ENCODE results near the gene RNF32. TPM values are rescaled to one million over a fixed set of nuclear protein-coding genes. Genes with fewer than 3 reads are reported as not detected.

RNF32 gene
- total and polyA plus RNA-seq, 2 of the 13 experiments (the other 11 are each of a cell fraction or from before 2014, with no cell fraction given), result not detected

GRCh38 chr7:156668130-156668741, 27.7 kb downstream of the RNF32 start:
- 96% methylated on average over 13 of the region's 13 CpGs for WGBS (ENCODE audit: low lambda C conversion rate)

More at GRCh38 chr7:156668130-156668741, 27.7 kb downstream of the RNF32 start:
- Histone ChIP-seq H2AFZ (ENCODE audit: low read length) (no peak overlapping the region), H3K27ac (ENCODE audit: extremely low read length, insufficient read depth, low read length) (no peak overlapping the region), H3K4me1 (ENCODE audit: insufficient read depth, low read length) (peaks cover 36% of the 10 kb centered on the region), H3K4me3 (replicated peaks in 1 of 3; ENCODE audit: insufficient read depth in 1 of 3, low read depth in 2 of 3, low read length in 3 of 3) (no peak overlapping the region), H3K36me3 (replicated peaks in 1 of 2; ENCODE audit: control insufficient read depth in 1 of 2, insufficient read depth in 2 of 2, low read length in 2 of 2) (no peaks in the 10 kb centered on the region), H3K27me3 (ENCODE audit: control insufficient read depth in 1 of 2, insufficient read depth in 2 of 2, low read length in 2 of 2) (no peaks in the 10 kb centered on the region), H3K79me2 (ENCODE audit: insufficient read depth, low read length) (no peaks in the 10 kb centered on the region), H3K9me3 (ENCODE audit: low read length) (no peaks in the 10 kb centered on the region), H4K20me1 (ENCODE audit: insufficient read depth, low read length) (no peaks in the 10 kb centered on the region), H3K9ac (ENCODE audit: insufficient read depth, low read depth, low read length) (no peak overlapping the region), H3K4me2 (ENCODE audit: low read depth, low read length) (no peak overlapping the region)
- no peak for TF ChIP-seq RAD51 (IDR thresholded peaks at IDR 0.05; ENCODE audit: borderline replicate concordance)
- no peak for TF ChIP-seq ATF7-NPFF (CRISPR knock-in tag; IDR thresholded peaks at IDR 0.05; ENCODE audit: low read depth)
- TF ChIP-seq PRDM10 (CRISPR knock-in tag; IDR thresholded peaks at IDR 0.05; ENCODE audit: low read depth), result no peak
- TF ChIP-seq ZNF496 (CRISPR knock-in tag; IDR thresholded peaks at IDR 0.05; ENCODE audit: insufficient replicate concordance), result no peak
- no peak for TF ChIP-seq ZNF558 (CRISPR knock-in tag; IDR thresholded peaks at IDR 0.05; ENCODE audit: borderline replicate concordance)
- TF ChIP-seq KLF15 (CRISPR knock-in tag; IDR thresholded peaks at IDR 0.05; ENCODE audit: borderline replicate concordance), result no peak
- TF ChIP-seq ZSCAN5A (CRISPR knock-in tag; IDR thresholded peaks at IDR 0.05; ENCODE audit: borderline replicate concordance), result no peak
- TF ChIP-seq ZBTB33 (CRISPR knock-in tag; IDR thresholded peaks at IDR 0.05), result no peak
- ChIA-PET POLR2A (no interaction called here), CTCF (ENCODE audit: low intra/inter-chr PET ratio, low total read pairs) (no interaction called here)
- FAIRE-seq (no peak), ATAC-seq (no peak), DNase-seq (ENCODE audit: low spot score) (peak; percentile 21)
- intact Hi-C loops (cut with micrococcal nuclease; ENCODE audit: unreplicated experiment) (loop anchor here (5.0 kb wide), 2 partner anchors 79 to 94 kb away; no protein-coding TSS in a partner anchor), in situ Hi-C loops (cut with HindIII; ENCODE audit: extremely low pct_ligation_motif_present, low pct_unique_long_range_greater_than_20kb) (no loop called here)
- no TSS peak for BruUV-seq (replicated peaks)

Measured in HepG2 (cell line).